ENCODE results near the gene PLTP. TPM values are rescaled to one million over a fixed set of nuclear protein-coding genes. Genes with fewer than 3 reads are reported as not detected.

Gene PLTP
- polyA plus RNA-seq, 3 donors = 1.6 to 3.0 (median 2.9) TPM

DNA sequence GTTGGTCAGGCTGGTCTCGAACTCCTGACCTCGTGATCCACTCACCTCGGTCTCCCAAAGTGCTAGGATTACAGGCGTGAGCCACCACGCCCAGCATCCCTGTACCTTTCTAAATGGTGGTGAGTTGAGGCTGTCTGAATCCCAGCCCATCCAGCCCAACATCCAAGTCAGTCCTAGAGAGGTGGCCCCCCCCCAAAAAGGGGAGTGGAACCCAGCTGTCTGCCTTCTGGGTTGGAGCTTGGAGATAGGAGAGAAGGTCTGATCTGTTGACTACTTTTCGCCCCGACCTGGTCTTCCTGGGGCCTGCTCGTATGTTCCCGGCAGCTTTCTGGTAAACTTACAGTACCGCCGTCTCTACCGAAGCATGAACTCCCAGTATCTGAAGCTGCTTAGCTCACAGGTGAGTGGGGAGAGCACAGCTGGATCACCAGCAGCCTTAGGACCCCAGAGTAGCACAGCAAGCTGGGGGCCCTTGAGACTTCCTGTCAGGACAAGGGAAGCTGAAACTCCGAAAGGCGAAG, 15.3 kb downstream of the PLTP start:
- peaks cover 45% of the 10 kb centered on the region for H4K20me1 ChIP-seq (ENCODE audit: insufficient read depth, low read length)
- Mint-ChIP-seq H3K4me1 (peaks cover 24% of the 10 kb centered on the region), H3K4me3 (no peak overlapping the region), H3K27ac (peak overlapping the region in 2 of 7 donors; percentile 36 to 43), H3K36me3 (peaks cover 59 to 69% of the 10 kb centered on the region in 2 donors), H3K27me3 (ENCODE audit: low read depth in 3 of 3) (no peaks in the 10 kb centered on the region), H3K9me3 (peaks cover 0 to 3% (median 0%) of the 10 kb centered on the region in 7 donors)
- no peak overlapping the region for H3K4me2 ChIP-seq (replicated peaks; ENCODE audit: extremely low read depth, low read length, poor library complexity, severe bottlenecking)
- H3K9ac ChIP-seq (ENCODE audit: insufficient read depth, low read length, poor library complexity, severe bottlenecking) = no peak overlapping the region
- DNase-seq = no peak
- H3K4me1 ChIP-seq (ENCODE audit: control insufficient read depth in 1 of 2, insufficient read depth in 2 of 2, low read length in 2 of 2) = peaks cover 22 to 26% of the 10 kb centered on the region in 2 donors
- intact Hi-C loops (cut with micrococcal nuclease) = no loop called here
- WGBS (ENCODE audit: insufficient coverage) = 97% methylated on average over 7 of the region's 14 CpGs
- H3K79me2 ChIP-seq (ENCODE audit: insufficient read depth, low read length) = peaks cover 35% of the 10 kb centered on the region
- H3K27ac ChIP-seq (ENCODE audit: low read depth in 1 of 2, low read length in 2 of 2) = peak overlapping the region in 1 of 2 donors; percentile 6
- no peaks in the 10 kb centered on the region for H3K9me3 ChIP-seq (replicated peaks in 1 of 2; ENCODE audit: control insufficient read depth in 1 of 2, insufficient read depth in 1 of 2, low read length in 2 of 2)
- H3K4me3 ChIP-seq (replicated peaks in 1 of 3; ENCODE audit: low read depth in 2 of 3, low read length in 3 of 3) = no peak overlapping the region
- no peak overlapping the region for H2AFZ ChIP-seq (ENCODE audit: insufficient read depth, low read depth, low read length, poor library complexity, severe bottlenecking)
- no peaks in the 10 kb centered on the region for H3K27me3 ChIP-seq (ENCODE audit: control insufficient read depth in 2 of 2, insufficient read depth in 2 of 2, low read length in 2 of 2)
- peaks cover 57 to 67% of the 10 kb centered on the region in 2 donors for H3K36me3 ChIP-seq (replicated peaks in 1 of 2; ENCODE audit: control insufficient read depth in 1 of 2, insufficient read depth in 2 of 2, low read length in 2 of 2)
- no peak for TF ChIP-seq CTCF (IDR thresholded peaks at IDR 0.05)

DNA sequence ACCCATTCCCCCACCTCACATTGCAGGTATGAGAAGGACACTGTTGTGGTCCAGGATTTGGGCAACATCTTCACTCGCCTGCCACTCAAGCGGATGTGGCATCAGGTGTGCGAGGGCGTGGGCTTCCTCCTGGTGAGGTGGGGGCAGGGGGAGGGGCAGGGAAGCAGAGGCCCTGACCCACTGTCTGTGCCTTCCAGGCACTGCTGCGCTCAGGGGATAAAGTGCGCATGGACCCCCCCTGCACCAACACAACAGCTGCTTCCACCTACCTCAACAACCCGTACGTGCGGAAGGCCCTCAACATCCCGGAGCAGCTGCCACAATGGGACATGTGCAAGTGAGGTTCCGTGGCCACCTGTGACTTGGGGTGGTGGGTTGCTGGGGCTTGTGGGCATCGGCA, 17.2 kb downstream of the PLTP start:
- Histone ChIP-seq H3K36me3 (replicated peaks in 1 of 2; ENCODE audit: control insufficient read depth in 1 of 2, insufficient read depth in 2 of 2, low read length in 2 of 2) (peaks cover 57 to 67% of the 10 kb centered on the region in 2 donors), H3K4me2 (replicated peaks; ENCODE audit: extremely low read depth, low read length, poor library complexity, severe bottlenecking) (no peak overlapping the region), H3K27ac (ENCODE audit: low read depth in 1 of 2, low read length in 2 of 2) (peak overlapping the region in 1 of 2 donors; percentile 39), H3K9me3 (replicated peaks in 1 of 2; ENCODE audit: control insufficient read depth in 1 of 2, insufficient read depth in 1 of 2, low read length in 2 of 2) (no peaks in the 10 kb centered on the region), H3K79me2 (ENCODE audit: insufficient read depth, low read length) (peaks cover 47% of the 10 kb centered on the region), H2AFZ (ENCODE audit: insufficient read depth, low read depth, low read length, poor library complexity, severe bottlenecking) (no peak overlapping the region), H3K27me3 (ENCODE audit: control insufficient read depth in 2 of 2, insufficient read depth in 2 of 2, low read length in 2 of 2) (no peaks in the 10 kb centered on the region), H4K20me1 (ENCODE audit: insufficient read depth, low read length) (peaks cover 45% of the 10 kb centered on the region), H3K9ac (ENCODE audit: insufficient read depth, low read length, poor library complexity, severe bottlenecking) (no peak overlapping the region), H3K4me3 (replicated peaks in 1 of 3; ENCODE audit: low read depth in 2 of 3, low read length in 3 of 3) (no peak overlapping the region), H3K4me1 (ENCODE audit: control insufficient read depth in 1 of 2, insufficient read depth in 2 of 2, low read length in 2 of 2) (peaks cover 36 to 45% of the 10 kb centered on the region in 2 donors)
- Mint-ChIP-seq H3K4me1 (peaks cover 31% of the 10 kb centered on the region), H3K27me3 (ENCODE audit: low read depth in 3 of 3) (no peaks in the 10 kb centered on the region), H3K4me3 (no peak overlapping the region), H3K27ac (peak overlapping the region in 1 of 7 donors; percentile 20), H3K36me3 (peaks cover 59 to 65% of the 10 kb centered on the region in 2 donors), H3K9me3 (peaks cover 0 to 3% (median 0%) of the 10 kb centered on the region in 7 donors)
- 46% methylated on average over 4 of the region's 12 CpGs for WGBS (ENCODE audit: insufficient coverage)
- DNase-seq = no peak
- intact Hi-C loops (cut with micrococcal nuclease) = loop anchor here in 1 of 2 donors (5.0 kb wide), 1 partner anchor 37 kb away; the partner anchor contains the start of genes ACOT8 and ZSWIM3
- TF ChIP-seq CTCF (IDR thresholded peaks at IDR 0.05) = no peak

All from CD14-positive monocyte (primary cell).